DMS79 treated with DMSO at 0.1 percent for 48 hours (cell line): ENCODE data around the gene RPE.
A peak's percentile ranks its signal among the peaks of the same experiment; 100 is the strongest.

Experiments
- DNase-seq: peaks from one replicate; lab custom pipeline; 2025; lab: John Stamatoyannopoulos, UW

The RPE gene

DNA sequence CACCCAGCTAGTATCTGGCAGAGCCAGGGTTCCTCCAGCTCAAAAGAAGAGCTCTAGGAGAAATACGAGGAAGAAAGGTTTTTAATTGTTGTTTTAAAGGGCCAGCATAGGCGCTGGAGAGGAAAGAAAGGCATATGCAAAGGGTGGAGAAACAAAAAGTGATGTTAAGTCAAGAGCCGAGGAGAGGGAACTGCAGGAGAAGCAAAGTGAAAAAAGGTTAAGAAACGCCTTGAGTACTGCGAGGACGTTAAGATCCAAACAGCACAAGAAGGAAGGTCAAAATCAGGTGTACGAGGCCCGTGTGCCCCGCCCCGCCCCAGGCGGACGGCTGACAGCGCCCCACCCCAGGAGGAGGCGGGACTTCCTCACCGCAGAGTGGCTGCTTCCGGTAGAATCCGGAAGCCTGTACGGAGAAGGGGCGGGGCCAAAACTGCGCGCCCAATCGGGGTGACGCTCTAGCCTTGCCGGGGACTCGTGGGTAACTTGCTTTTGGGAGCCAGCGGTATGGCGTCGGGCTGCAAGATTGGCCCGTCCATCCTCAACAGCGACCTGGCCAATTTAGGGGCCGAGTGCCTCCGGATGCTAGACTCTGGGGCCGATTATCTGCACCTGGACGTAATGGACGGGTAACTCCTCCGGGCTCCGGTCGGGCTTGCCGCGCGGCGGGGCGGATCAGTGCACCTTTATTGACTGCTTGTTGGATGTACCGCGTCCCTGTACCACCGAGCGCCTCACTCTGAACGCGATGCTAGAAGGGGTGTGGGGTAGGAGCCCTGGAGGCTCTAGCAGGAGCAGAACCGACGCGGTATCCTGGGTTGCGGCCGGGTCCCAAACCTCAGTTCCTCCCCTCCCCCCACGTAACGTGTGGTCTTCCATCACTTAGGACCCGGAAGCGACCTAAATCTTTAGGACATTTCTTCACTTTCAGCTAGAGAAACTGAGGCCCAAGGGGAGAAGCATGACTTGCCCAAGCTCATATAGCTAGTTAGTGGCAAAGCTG lies at the start of gene RPE:
RPE (plus strand) TSS at position 481 of the 1,000 bp plus-strand sequence; CDS start at position 505, 24 bp downstream.
- peak; percentile 94 for DNase-seq

DNA sequence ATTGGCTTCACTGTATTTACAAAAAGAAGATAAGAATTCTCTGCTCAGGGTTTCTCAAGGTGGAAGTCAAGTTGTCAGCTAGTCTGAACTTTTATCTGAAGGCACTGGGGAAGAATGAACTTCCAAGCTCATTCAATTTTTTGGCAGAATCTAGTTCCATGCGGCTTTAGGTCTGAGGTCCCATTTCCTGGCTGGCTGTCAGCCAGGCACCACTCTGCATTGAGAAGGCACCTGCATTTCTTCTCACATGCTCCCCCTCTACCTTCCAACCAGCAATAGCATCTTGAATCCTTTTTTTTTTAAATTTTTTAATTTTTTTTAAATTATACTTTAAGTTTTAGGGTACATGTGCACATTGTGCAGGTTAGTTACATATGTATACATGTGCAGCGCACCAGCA lies 46.2 kb upstream of the RPE start:
- DNase-seq: no peak

DNA sequence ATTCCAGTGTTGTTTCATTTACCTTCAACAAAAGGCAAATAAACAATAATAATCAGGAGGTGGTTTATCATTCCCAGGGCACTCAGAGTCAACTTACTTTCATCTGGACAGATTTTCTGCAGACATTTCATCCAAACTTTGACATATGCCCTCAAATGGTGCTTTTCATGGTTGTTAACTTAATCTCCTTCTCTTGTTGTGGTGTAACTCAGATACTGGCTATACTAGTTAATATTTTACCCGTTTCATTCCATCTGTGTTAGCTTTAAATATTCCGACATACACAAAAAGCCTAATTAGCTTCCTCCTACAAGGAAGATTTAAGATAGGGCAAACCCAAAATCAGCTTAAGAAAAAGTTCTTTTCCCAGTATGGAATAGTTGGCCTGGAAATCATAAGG lies 44.4 kb upstream of the RPE start:
- DNase-seq: no peak

GRCh38 chr2:209960045-209960444 lies 42.4 kb upstream of the RPE start:
- DNase-seq: no peak

DNA sequence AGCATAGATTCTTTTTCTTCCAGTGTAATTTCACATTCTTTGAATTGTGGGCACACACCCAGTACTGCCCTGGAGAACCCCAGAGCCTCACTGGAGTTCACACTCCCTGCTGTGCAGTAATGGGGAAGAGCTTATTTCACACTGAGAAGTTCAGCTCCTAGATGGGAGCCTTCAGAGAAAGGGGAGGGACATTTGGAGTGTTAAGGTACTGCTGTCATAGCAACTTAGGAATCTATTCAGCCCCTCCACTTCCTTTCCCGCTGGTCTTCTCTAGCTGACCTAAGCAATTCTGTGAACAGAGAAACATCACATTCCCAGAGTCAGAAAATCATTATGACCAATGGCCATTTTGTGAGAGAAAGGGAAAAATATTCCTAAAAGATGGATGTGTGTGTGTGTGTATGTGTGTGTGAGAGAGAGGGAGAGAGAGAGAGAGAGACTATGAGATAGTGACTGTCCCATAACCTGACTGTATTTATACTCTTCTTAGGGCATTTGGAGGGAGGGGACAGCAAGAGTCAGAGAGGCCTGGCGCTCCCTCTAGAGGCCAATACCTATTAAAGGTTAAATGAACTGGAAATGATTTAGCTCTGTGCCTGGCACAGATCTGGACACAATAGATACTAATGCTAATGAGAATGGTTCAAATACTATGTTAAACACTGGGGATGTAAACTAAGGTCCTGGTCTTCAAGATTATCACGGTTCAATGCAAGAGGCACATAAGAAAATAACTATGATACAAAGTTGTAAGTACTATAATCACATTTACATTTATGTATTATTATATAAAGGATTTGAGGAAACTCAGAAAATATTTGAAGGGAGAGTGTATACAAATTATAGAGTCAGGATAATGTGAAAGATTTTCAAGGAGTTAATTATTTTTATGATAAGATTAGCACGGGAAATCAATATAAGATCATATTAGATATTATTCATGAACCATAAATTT lies 41.5 kb upstream of the RPE start:
- no peak for DNase-seq

- DNase-seq: no peak
Measured at GRCh38 chr2:209965723-209966122, 36.7 kb upstream of the RPE start.

GRCh38 chr2:209969692-209970091 lies 32.7 kb upstream of the RPE start:
- no peak for DNase-seq

- DNase-seq: no peak
Measured at GRCh38 chr2:209970271-209970670, 32.2 kb upstream of the RPE start.

- DNase-seq: no peak
Measured at GRCh38 chr2:209970711-209971110, 31.7 kb upstream of the RPE start.

GRCh38 chr2:209973328-209973727 lies 29.1 kb upstream of the RPE start:
- DNase-seq: no peak

GRCh38 chr2:209974576-209974975 lies 27.9 kb upstream of the RPE start:
- DNase-seq: no peak

GRCh38 chr2:209976698-209977385 lies 25.6 kb upstream of the RPE start:
- DNase-seq: no peak

GRCh38 chr2:209977386-209978239 lies 24.8 kb upstream of the RPE start:
- DNase-seq: peak; percentile 21

- no peak for DNase-seq
Measured at GRCh38 chr2:209984291-209984690, 18.1 kb upstream of the RPE start.

GRCh38 chr2:209985874-209986273 lies 16.6 kb upstream of the RPE start:
- DNase-seq: no peak

DNA sequence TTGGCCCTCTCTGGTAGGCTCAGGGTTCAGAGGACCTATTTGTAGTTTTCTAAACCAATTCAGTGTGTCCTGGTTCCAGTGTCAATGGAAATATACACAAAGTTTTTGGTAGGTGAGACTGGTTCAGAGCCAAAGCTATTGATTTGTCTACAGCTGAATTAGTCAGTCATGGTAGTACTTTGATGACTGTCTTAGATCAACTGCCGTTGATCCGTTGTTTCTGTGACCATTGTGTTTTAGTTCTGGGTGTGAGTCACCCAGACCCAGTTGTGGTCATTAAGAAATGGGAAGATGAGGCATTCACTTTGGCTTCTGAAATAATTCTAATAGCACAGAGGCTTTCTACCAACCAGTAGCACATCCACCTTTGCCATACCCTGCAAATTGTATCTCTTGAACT lies 16.0 kb upstream of the RPE start:
- DNase-seq: no peak

- DNase-seq: no peak
Measured at GRCh38 chr2:209988010-209988409, 14.4 kb upstream of the RPE start.

DNA sequence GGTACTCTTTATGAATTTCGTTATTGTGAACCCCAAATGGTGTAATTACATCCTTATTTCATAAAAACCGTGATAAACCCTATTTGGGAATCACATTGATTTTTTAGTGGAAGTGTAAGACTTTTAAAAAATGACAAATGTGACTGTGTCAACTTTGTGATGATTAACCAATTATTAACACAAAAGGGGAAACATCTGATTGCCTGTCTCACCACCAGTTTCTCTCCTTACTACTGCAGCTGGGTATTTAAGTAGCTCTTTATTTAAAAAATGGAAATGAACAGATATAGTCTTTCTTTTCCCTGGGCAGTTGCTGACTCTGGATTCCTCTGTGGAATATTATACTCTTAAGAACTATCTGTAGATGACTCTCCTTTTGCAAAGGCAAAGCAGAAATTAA lies 11.6 kb upstream of the RPE start:
- no peak for DNase-seq

GRCh38 chr2:209993968-209994367 lies 8.5 kb upstream of the RPE start:
- DNase-seq: no peak

DNA sequence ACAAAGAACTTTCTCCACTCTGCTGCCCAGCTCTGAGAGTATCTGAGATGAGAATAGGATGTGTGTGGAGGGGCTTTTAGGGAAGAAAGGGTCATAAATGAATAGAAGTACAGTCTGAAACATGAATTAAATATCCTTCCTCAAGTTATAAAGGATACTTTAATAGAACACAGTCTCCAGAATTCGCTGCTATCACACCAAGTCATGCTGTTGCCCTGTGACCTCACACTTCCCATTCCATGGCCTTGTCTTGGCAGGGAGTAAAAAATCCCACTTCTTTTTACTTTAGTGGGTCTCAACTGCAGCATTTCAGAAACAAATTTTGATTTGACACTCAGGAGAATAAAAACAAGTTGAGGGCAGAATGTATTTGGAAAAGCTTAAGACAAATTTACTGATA lies 3.8 kb upstream of the RPE start:
- DNase-seq: no peak
